ENCODE measurements around the gene ROR2. TPM values are rescaled to one million over a fixed set of nuclear protein-coding genes. Genes with fewer than 3 reads are reported as not detected.

Gene ROR2
- total RNA-seq, 1 donor from 2014 or later: 3.8 TPM

DNA sequence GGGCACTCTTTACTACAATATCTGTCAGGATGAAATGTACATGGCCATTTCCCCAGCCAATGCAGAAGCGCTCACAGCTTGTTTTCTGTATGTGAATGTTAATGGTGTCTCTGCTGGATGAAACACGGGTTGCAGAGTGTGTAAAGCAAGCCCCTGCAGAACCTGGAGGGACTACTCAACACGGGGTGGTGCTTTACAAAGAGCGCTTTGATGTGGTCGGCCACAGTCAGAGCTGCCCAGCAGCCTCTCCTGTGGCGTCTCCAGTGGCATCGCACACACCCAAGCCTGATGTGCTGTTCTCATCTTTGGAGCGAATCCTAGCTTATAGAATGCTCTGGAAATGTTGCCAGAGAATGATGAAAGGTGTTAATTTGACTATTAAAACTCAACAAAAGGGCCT lies 363.7 kb downstream of the ROR2 start:
- no peak overlapping the region for H3K27ac ChIP-seq
- DNase-seq: no peak
- no peaks in the 10 kb centered on the region for H3K4me1 ChIP-seq
- H3K9me3 ChIP-seq: no peaks in the 10 kb centered on the region
- TF ChIP-seq, protein P1, sequence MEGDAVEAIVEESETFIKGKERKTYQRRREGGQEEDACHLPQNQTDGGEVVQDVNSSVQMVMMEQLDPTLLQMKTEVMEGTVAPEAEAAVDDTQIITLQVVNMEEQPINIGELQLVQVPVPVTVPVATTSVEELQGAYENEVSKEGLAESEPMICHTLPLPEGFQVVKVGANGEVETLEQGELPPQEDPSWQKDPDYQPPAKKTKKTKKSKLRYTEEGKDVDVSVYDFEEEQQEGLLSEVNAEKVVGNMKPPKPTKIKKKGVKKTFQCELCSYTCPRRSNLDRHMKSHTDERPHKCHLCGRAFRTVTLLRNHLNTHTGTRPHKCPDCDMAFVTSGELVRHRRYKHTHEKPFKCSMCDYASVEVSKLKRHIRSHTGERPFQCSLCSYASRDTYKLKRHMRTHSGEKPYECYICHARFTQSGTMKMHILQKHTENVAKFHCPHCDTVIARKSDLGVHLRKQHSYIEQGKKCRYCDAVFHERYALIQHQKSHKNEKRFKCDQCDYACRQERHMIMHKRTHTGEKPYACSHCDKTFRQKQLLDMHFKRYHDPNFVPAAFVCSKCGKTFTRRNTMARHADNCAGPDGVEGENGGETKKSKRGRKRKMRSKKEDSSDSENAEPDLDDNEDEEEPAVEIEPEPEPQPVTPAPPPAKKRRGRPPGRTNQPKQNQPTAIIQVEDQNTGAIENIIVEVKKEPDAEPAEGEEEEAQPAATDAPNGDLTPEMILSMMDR (IDR thresholded peaks at IDR 0.05): no peak
- H3K27me3 ChIP-seq (ENCODE audit: low read depth): no peaks in the 10 kb centered on the region
- no peak for ATAC-seq
- intact Hi-C loops (cut with DNase I): no loop called here
- H3K36me3 ChIP-seq: no peaks in the 10 kb centered on the region
- no peak overlapping the region for H3K4me3 ChIP-seq

DNA sequence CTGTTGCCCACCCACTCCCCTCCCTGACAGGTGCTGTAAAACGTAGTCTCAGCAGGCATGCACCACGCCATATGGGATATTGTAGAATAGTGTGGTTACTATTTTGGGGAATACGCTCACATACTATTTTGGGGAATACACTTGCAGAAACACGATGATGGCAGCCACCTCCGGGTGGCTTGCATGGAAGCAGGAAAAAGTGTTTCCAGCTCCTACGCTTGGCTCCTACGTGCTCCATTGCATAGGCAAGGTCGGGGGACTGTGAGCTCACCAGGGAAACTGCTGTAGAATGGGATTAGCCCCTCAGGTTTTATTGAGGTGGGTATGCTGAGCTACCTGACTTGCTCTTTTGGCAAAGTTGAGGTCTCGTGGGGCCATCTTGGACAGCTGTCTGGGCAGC lies 366.1 kb downstream of the ROR2 start:
- Histone ChIP-seq H3K27ac (no peak overlapping the region), H3K36me3 (no peaks in the 10 kb centered on the region), H3K27me3 (ENCODE audit: low read depth) (no peaks in the 10 kb centered on the region), H3K4me1 (no peaks in the 10 kb centered on the region), H3K4me3 (no peak overlapping the region), H3K9me3 (no peaks in the 10 kb centered on the region)
- intact Hi-C loops (cut with DNase I): no loop called here
- ATAC-seq: no peak
- TF ChIP-seq, protein P1 (IDR thresholded peaks at IDR 0.05): no peak
- no peak for DNase-seq

DNA sequence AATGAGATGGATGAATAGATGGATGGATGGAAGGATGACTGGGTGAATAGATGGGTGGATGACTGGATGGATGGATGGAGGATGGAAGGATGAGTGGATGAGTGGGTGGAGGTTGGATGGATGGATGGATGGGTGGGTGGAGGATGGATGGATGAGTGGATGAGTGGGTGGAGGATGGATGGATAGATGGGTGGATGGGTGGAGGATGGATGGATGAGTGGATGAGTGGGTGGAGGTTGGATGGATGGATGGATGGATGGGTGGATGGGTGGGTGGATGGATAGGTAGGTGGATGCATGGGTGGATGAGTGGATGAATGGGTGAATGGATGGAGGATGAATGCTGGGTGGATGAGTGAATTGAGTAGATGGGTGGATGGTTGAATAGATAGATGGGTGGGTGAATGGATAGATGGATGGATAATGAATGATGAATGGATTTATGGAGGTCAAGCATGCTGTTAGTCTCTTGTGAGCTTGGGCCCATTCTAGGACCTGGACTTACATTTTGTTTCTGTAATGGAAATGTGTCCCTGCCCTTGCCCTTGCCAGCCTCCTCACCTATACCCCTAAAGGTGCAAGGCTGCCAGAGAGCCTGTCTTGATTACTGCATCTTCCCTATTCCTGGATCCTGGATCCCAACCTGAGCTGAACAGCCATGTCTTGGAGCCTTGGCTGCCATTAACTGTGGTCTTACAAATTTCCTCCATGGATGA lies 366.7 kb downstream of the ROR2 start:
- intact Hi-C loops (cut with DNase I): no loop called here
- Histone ChIP-seq H3K36me3 (no peaks in the 10 kb centered on the region), H3K9me3 (no peaks in the 10 kb centered on the region), H3K27me3 (ENCODE audit: low read depth) (no peaks in the 10 kb centered on the region), H3K4me1 (no peaks in the 10 kb centered on the region), H3K27ac (no peak overlapping the region), H3K4me3 (no peak overlapping the region)
- no peak for ATAC-seq
- TF ChIP-seq, protein P1 (IDR thresholded peaks at IDR 0.05): no peak
- no peak for DNase-seq

DNA sequence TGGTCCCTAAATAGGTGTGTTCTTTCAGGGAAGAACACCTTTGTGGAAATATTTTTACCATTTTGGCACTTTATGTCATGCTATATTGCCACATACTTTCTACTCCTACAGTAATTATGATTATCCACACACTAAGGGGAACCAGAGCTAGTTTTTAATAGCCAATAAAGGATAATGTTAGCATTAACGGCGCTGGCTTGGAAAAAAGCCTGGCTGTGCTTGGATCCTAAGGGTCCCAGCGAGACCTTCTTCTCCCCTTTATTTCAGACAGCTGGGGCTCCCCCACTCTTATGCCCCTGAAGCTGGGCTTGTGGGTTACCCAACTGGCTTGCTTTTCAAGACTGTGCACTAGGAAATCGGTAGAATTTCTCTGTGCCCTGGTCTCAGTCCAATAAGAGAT lies 367.8 kb downstream of the ROR2 start:
- no peaks in the 10 kb centered on the region for H3K9me3 ChIP-seq
- H3K27ac ChIP-seq: no peak overlapping the region
- H3K4me1 ChIP-seq: no peaks in the 10 kb centered on the region
- H3K36me3 ChIP-seq: no peaks in the 10 kb centered on the region
- ATAC-seq (no peak), DNase-seq (no peak)
- TF ChIP-seq, protein P1 (IDR thresholded peaks at IDR 0.05): no peak
- intact Hi-C loops (cut with DNase I): no loop called here
- H3K4me3 ChIP-seq: no peak overlapping the region
- no peaks in the 10 kb centered on the region for H3K27me3 ChIP-seq (ENCODE audit: low read depth)

DNA sequence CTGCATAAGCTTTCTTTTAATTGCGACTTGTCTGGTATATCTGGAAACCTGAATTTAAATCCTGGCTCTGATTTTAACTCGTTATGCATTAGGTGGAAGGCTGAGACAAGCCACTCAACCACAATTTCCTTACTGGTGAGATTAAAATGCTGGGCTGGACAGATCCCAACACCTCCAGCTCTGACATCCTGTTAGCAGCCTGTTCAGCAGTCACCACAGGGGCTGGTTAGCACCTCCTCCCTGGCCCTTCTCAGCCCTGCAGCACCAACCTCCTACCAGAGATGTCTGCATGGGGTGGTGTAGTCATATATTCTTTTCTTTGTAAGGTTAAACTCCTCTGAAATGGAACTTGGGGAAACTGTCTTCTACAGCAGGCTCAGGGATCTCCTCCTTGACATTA lies 369.9 kb downstream of the ROR2 start:
- intact Hi-C loops (cut with DNase I): no loop called here
- no peak overlapping the region for H3K27ac ChIP-seq
- no peaks in the 10 kb centered on the region for H3K9me3 ChIP-seq
- DNase-seq (no peak), ATAC-seq (no peak)
- H3K27me3 ChIP-seq (ENCODE audit: low read depth): no peaks in the 10 kb centered on the region
- H3K4me3 ChIP-seq: no peak overlapping the region
- TF ChIP-seq, protein P1 (IDR thresholded peaks at IDR 0.05): no peak
- H3K4me1 ChIP-seq: no peaks in the 10 kb centered on the region
- no peaks in the 10 kb centered on the region for H3K36me3 ChIP-seq

Measured in lower lobe of right lung (tissue), 2 donors.